Left cardiac atrium (tissue), 4 donors: ENCODE results near the gene UCP3. TPM values are rescaled to one million over a fixed set of nuclear protein-coding genes. Genes with fewer than 3 reads are reported as not detected.

ENCODE experiments used
- ATAC-seq, 2 donors: fragments of 200-7000 bp; cut with Tn5 transposase; one replicate each; pipeline ENCODE4 v1.9.1; 2020; ENCODE audit warnings: mild to moderate bottlenecking in 2 of 2, moderate library complexity in 2 of 2
- DNase-seq: peaks from one replicate; pipeline ENCODE4 v3.0.0-alpha.2; 2020
- intact Hi-C, 2 donors: fragments of 100-400 bp; cut with DNase I; formaldehyde crosslinking; loops; one replicate each; pipeline versions ENCODE4 v1.14.1 to v1.15.1; 2022 to 2023
- total RNA-seq, 2 donors: library from RNA; stranded (reverse); fragmentation: NEBNext Ultra II Directional; extraction: Animal tissue kit (Norgen Biotek cat#: 25700); gene quantifications; one replicate each; pipeline ENCODE4 v1.2.1, GENCODE V29; 2021
- donor health status: DM: no; HTN: yes; CAD: no.
- donor health status: DM: no; HTN: yes; CAD: no; lungs with severe emphysema.
- donor health status: DM: yes; HTN: yes; CAD: no.
- donor health status: Dilated cardiomyopathy.

Gene UCP3
- total RNA-seq, 2 donors from 2014 or later: 1.1 to 2.2 TPM

DNA sequence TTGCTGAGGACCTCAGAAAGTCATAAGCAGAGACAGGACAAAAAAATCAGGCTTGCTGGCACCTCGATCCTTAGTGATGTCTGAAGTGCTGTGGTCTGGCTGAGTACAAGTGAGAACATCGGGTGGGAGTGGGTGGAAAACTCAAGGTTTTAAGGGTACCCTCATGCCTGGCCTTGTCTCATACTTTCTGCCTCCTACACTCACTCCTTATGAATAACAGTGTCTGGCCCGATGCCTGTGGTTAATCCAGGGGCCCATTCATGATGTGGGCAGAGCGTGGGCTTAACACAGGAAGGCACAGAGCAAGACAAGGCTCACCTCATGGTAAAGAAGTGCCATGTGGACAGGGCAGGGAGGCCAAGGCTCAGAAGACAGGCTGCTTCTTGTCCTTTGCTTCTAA lies 11.0 kb upstream of the UCP3 start:
- DNase-seq (no peak), ATAC-seq (no peak)
- intact Hi-C loops: no loop called here

- peak in 1 of 2 donors; percentile 6 for ATAC-seq
- intact Hi-C loops: no loop called here
- DNase-seq: no peak
These were observed 10.3 kb upstream of the UCP3 start for GRCh38 chr11:74019104-74019738.

- intact Hi-C loops: no loop called here
- DNase-seq (peak; percentile 92), ATAC-seq (peak; percentile 91 to 97)
These were observed 9.6 kb upstream of the UCP3 start for GRCh38 chr11:74018331-74019005.

GRCh38 chr11:74017631-74018030 lies 8.7 kb upstream of the UCP3 start:
- DNase-seq (no peak), ATAC-seq (no peak)
- intact Hi-C loops: no loop called here

DNA sequence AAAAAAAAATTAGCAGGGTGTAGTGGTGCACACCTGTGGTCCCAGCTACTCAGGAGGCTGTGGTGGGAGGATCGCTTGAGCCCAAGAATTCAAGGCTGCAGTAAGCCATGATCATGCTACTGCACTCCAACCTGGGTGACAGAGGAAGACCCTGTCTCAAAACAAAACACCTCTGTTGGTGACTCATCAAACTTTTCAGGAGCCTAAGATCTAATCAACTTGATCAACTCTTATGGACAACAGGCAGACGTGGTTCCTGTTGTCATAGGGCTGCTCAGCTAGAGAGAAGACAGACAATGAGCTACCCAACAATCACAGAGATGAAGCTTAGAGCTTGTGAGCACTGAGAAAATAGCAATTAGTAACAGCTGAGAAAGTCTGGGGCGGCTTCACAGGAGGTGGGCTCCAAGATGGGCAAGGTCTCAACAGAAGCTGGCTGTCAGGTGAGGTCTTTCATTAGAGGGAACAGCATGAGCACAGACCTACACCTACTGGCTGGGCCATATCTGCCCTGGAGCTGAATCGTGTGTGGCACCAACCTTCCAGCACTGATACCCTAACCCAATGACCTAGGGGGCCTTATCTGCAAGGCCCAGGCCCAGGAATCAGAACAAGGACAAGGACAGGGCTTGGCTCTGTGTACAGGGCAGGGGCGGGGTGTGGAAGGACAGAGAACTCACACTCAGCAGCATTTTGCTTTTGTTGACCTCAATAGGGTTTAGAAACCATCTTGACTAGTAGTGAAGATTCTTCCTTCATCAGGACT lies 7.2 kb upstream of the UCP3 start:
- no peak for ATAC-seq
- intact Hi-C loops: no loop called here

DNA sequence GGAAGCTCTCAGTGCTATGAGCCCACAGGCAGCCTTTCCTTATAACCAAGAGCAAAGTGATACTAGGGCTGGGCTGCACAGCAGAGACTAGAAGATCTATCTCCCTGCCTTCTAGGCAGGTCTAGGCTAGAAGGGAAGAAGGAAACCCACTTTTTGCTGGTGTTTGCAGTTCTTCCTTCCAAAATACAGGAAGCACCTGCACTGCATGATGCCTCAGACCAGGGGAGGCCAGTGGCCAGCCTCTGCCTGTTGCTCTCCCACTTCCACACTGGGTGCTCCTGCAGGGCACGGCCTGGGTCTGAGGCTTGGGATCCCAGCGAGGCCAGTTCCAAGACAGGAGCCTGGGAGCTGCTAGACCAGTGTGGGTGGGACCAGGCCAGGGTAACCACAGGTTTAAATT lies 6.0 kb upstream of the UCP3 start:
- DNase-seq (no peak), ATAC-seq (no peak)
- intact Hi-C loops: no loop called here

More for the DNA sequence above, 7.2 kb upstream of the UCP3 start:
- DNase-seq: no peak

- ATAC-seq: no peak
- no peak for DNase-seq
- intact Hi-C loops: no loop called here
These were observed 4.3 kb upstream of the UCP3 start for GRCh38 chr11:74013141-74013540.

DNA sequence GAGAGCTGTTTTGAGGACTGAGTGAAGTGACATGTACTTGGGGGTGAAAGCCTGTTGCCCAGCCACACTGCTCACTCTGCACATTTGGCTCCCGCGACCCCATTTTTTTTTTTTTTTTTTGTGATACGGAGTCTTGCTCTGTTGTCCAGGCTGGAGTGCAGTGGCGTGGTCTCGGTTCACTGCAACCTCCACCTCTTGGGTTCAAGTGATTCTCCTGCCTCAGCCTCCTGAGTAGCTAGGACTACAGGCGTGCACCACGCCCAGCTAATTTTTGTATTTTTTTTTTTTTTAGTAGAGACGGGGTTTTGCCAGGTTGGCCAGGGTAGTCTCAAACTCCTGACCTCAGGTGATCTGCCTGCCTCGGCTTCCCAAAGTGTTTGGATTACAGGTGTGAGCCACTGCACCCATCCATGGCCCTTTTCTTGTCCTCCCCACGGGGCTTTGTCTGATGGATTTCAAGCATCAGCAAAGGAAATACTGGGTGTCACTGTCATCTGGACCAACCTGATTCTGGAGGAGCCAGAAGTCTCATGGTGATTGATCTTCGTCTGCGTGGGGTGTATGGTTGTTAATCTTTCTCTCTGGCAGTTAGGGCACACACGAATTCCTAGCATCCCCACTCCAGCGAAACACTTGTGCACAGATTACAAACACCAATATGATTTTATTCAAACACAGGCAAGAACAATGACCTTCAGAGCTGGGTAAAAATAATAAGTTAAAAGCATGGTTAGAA lies 3.4 kb upstream of the UCP3 start:
- ATAC-seq (no peak), DNase-seq (no peak)
- intact Hi-C loops: no loop called here

DNA sequence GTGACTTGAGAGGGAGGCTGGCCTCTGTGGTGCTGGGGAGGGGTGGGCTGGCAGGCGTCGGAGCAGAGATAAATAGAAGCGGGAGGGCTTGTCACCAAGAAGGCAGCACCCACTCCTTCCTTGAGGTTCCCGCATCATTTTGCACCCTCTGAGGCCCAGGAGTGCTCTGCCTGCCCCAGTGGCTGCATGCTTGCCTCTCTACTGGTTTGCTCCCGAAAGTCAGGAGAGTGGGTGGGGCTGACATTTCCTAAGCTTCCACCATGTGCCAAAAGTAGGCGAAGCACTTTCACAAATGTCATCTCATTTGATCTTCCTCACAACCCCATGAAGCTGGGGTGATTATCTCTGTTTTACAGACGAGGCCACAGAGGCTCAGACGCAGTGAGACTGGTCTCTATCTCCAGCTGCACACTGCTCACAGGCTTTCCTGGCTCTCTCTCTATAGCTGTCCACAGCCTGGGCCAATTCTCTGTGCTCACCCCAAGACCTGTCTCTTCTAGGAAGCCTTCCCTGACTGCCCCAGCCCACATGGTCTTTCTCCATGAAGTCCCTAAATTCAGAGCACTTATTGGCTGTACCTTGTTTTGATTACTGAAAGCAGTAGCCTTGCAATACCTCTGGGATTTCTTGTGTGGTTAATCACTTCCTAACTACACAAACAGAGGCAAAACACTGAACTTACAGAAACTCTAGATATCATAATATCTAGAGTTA lies 2.6 kb upstream of the UCP3 start:
- DNase-seq: no peak
- peak in 1 of 2 donors; percentile 32 for ATAC-seq
- intact Hi-C loops: no loop called here

DNA sequence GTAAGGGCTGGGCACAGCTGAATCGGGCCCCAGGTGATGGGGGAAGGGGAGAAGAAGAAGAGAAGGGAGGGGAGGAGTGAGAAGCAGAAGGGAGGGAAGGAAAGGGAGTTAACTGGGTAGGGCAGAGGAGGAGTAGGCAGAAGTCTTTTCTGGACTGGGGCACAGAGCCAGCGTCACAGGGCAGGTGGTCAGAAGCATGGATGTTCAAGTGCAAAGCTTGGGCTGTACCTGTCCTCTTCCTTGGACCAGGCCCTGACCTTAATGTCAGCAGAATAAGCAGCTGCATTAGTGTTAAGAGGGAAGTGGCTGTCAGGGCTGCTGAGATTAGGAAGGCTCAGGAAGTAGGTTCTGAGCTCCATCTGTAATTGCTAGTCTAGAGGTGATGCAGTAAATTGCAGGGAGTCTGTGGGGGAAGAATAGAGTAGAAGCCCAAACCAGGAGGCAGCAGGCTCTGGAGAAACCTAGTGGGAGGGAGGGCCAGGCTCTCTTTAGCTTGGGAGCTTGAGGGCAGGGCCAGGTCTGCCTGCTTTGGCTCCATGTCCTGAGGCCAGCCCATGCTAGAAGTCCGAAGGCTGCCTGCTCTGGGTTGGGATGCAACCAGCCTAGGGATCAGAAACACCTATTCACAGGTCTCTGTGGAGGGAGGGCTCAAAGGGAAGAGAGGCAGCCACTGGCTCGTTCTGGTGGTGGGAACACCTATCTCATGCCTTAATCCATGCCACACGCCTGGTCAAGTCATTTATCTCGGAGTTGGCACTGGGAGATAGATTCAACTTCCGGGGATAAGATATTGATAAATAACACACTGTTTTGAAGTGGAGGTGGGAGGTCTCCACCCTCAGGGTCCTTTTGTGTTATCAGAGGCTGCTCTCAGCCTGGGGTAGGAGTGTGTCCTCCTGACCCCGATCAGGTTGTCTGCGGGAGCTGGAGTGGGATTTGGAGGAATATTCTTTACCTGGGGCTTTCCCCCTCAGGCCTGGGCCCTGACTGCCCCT lies 1.7 kb upstream of the UCP3 start:
- DNase-seq: no peak
- no peak for ATAC-seq
- intact Hi-C loops: no loop called here

- intact Hi-C loops: no loop called here
- ATAC-seq: no peak
- DNase-seq: no peak
These were observed 905 bp upstream of the UCP3 start for GRCh38 chr11:74009675-74010305.

- intact Hi-C loops: no loop called here
- ATAC-seq (no peak), DNase-seq (no peak)
These were observed 304 bp upstream of the UCP3 start for GRCh38 chr11:74009230-74009547.

DNA sequence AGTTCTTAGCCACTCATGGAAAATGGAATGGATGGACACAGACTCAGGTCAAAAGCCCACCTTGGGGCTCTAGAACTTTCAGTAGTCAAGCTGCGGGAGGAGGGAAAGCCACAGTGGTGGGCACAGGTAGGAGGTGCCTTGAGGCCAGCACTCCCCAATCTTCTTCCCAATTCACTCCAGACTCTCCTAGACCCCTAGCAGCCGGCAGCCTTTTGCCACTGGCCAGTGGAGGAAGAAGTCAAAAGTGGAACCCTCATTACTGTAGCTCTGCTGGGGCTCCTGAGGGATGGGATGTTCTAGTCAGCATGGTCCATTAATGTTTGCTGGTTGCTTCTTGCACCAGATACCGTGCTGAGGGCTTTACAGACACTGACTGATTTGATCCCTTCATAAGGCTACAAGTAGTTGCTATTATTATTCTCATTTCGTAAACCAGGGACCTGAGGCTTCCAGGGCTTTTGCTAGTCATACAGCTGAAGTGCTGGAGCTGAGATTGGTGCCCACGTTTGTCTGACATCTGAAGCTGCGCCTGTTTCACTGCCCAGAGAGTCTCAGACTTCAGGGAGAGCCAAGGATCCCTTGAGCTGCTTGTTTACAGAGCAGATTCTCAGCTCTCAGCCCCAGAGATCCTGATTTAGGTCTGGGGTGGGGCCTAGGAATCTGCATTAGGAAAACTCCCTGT lies 1.1 kb downstream of the UCP3 start:
- DNase-seq (no peak), ATAC-seq (peak in 1 of 2 donors; percentile 5)
- intact Hi-C loops: no loop called here

DNA sequence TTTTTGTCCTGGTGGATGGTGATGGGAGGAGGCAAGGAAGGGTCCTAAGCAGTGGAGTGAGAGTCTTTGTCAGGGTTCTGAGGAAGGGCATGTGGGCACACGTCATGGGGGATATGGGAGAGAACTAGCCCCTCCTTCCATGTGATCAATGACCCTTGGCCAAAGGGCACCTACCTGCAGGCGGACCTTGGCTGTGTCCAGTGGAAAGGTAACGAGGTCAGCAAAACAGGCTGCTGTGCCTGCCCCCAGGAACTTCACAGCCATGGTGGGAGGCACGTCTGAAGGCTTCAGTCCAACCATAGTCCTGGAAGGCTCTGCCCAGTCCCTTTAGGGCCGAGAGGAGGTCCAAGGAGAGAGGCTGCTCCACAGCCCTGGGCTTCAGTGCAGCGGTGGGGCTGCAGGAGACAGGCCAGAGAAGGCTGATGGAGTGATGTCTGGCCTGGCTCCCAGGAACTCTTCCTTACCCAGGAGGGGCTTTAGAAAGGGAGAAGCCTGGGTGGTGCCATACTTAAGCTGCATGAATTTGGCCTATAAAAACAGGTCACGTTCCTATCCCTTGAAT lies 2.1 kb downstream of the UCP3 start:
- ATAC-seq (no peak), DNase-seq (no peak)
- intact Hi-C loops: no loop called here

DNA sequence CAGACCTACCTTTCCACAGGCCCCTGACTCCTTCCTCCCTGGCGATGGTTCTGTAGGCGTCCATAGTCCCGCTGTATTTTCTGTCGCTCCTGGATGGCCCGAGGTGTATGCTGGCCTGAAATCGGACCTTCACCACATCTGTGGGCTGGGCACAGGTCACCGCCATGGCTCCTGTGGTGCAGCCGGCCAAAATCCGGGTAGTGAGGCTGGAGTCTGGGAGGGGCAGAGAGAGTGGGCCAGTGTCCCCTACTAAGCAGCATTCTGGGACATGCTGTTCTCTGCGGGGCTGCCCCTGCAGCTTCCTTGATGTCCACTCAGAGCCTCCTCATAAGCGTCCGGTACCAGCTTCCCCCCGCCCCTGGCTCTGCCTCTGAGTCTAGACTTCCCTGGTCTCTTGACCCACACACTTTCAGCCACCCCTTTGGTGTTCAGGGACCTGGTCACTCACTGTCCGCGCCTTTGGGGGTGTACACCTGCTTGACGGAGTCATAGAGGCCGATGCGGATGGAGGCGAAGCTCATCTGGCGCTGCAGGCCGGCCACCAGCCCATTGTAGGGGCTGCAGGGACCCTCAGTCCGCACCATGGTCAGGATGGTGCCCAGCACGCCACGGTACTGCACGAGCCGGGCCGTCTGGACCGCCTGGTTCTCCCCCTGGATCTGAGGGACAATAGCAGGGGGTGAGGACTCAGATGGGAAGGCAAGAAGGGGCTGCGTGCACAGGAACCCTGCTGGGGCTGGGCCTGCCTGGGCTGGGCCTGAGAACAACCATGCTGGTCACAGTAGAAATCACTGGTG lies 3.0 kb downstream of the UCP3 start:
- intact Hi-C loops: no loop called here
- DNase-seq (no peak), ATAC-seq (no peak)
